HG02623 (cell line): Measurements from ENCODE around the gene LRRC7.

Experiments
- ATAC-seq: cut with Tn5 transposase; IDR thresholded peaks from one replicate; pipeline ENCODE4 v1.9.1; 2021; ENCODE audit warnings: moderate library complexity; ENCODE audit not compliant: unreplicated experiment

LRRC7 gene

DNA sequence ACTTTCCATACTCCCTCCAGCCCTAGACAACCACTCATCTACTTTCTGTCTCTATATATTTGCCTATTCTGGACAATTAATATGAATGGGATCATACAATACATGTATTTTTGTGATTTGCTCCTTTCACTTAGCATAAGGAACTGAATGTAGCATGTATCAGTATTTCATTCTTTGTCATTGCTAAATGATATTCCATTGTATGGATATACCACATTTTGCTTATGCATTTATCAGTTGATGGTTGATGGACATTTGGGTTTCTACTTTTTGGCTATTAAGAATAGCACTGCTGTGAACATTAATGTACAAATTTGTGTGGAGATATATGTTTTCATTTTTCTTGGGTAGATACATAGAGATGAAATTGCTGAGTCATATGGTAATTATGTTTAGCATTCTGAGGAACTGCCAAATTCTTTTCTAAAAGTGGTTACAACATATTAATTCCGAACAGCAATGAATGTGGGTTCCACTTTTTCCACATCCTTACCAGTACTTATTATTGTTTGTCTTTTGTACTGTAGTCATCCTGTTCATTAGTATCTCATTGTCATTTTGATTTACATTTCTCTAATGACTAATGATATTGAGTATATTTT is 516.7 kb downstream of the LRRC7 start:
- ATAC-seq = no peak

GRCh38 chr1:70085521-70085920 is 517.8 kb downstream of the LRRC7 start:
- ATAC-seq = no peak

GRCh38 chr1:70086897-70087296 is 519.2 kb downstream of the LRRC7 start:
- no peak for ATAC-seq

DNA sequence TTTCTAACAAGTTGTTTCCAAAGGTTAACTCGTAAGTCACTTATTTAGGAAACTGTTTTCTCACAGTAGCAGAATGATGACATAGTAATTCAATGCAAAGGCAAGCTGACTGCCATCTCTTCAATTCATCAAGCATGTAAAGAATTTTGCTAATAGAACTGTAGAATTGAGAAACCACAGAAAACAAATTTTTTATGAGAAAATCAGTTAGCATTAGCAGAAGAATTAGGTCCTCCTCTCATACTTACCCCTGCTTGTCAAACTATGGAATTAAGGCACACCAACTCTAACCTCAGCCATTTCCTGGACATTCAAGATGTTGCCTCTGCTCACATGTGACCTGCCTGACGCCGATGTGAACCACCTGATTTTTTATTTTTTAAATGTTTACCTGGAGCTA is 522.4 kb downstream of the LRRC7 start:
- no peak for ATAC-seq

- no peak for ATAC-seq
Measured at GRCh38 chr1:70090875-70091274, 523.2 kb downstream of the LRRC7 start.

DNA sequence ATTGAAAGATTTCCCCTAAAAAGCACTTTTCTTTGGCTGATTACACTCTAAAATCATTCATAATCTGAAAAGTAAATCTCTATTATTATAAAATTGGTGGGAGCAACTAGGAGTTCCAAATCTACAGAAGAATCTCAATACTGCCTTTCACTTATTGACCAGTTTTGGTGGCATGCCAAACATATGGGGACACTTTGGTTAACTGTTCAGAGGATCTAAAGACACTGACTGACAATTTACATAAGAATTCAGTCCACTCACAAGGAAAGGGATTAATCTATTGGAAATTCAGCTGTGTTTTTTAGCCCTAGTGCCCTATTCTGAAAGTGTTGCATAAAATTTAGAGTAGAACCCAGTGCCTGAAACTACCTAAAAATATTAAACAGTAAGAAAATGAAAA is 524.1 kb downstream of the LRRC7 start:
- ATAC-seq = no peak

GRCh38 chr1:70092526-70092925 is 524.8 kb downstream of the LRRC7 start:
- ATAC-seq = no peak

GRCh38 chr1:70093250-70093975 is 525.7 kb downstream of the LRRC7 start:
- ATAC-seq = no peak

GRCh38 chr1:70101231-70101630 is 533.5 kb downstream of the LRRC7 start:
- ATAC-seq = no peak

DNA sequence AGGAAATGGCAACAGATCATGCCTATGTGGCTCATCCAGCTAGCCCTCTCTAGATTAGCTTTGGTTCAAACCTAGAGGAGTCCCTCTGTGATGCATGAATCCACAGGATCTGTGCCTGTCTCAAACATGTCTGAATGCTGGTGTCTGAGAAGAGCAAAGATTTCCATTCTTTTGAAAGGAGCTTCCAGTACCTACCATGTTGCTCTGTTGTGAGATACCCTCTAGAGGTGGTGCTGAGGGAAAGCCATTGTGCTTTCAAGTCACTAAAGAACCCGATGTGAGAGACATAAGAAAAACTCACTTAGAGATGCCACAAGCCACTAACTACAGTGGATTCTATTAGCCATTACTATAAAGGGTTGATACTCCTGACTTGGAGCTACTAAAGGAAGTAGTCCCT is 534.1 kb downstream of the LRRC7 start:
- no peak for ATAC-seq

DNA sequence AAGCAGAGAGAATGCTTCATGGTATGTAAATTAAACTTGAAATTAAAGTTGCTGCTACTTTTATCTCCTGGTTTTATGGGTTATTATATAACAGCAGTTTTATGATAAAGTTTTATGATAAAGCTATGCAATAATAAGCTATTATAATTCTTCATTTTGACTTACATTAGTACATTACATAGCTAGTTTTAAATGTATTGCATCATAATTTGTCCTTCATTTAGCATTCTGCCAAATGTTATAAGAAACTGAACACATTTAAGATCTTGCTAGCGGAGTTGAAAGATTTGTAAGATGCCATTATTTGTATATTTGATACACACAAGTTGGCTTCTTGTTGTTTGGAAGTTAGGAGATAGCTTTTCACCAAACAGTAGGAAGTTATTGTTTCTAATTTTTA is 536.0 kb downstream of the LRRC7 start:
- ATAC-seq = no peak

- no peak for ATAC-seq
Measured at GRCh38 chr1:70109241-70109640, 541.5 kb downstream of the LRRC7 start.

DNA sequence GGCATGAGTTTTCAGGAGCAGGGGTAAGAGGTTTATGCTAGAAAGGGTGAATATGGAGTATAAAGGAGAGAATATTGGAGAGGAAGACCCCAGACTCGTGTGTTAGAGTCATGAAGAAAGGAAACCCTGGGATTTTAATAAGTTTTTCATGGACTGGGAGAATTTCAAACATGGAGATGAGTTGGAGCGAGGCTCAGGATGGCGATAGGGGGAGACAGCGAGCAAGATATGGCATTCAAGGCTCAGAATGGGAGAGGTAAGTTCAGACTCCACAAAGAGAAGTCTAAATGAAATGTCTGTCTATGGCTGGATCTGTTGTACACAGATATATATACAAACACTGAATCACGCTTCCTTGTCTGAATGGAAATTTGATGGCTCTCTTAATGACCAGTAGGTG is 545.1 kb downstream of the LRRC7 start:
- ATAC-seq = no peak

- ATAC-seq = no peak
Measured at GRCh38 chr1:70115315-70115714, 547.6 kb downstream of the LRRC7 start.

- no peak for ATAC-seq
Measured at GRCh38 chr1:70117046-70117445, 549.3 kb downstream of the LRRC7 start.

DNA sequence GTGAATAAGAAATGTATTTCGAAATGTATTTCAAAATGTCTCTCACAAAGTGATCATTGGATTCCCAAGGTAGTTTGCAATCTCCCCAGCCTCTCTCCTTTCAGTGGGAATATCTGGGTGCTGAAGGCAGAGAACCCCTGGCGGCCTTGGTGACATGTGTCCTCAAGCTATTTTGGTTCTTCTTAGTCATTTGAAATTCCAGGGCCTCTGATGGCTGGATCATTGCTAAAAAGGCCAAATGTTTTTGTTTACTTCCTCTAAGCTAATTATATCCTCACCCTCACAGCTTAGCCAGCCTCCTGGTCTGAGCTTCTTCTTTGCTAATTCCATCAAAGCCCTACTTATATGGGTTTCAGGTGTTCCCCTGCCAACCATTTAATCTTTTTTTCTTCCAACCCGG is 566.4 kb downstream of the LRRC7 start:
- ATAC-seq = no peak

DNA sequence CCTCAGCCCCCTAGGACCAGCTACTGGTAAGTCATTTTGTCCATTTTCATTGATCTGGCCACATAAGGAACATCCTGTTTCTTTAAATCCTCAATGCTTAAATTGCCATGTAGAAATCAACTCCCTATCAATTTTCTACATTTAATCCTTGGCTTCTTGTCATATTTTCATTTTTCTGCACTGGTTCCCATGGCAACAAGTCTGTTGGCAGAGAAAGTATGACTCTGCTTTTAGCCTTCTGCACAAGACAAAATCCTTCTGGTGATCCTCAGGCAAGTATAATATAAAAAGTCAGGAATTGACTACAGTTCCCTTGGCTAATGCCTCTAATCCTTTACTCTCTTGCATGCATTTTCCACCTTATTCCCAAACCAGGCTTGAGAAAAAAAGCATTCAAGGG is 572.6 kb downstream of the LRRC7 start:
- no peak for ATAC-seq

GRCh38 chr1:70140894-70141293 is 573.2 kb downstream of the LRRC7 start:
- no peak for ATAC-seq

DNA sequence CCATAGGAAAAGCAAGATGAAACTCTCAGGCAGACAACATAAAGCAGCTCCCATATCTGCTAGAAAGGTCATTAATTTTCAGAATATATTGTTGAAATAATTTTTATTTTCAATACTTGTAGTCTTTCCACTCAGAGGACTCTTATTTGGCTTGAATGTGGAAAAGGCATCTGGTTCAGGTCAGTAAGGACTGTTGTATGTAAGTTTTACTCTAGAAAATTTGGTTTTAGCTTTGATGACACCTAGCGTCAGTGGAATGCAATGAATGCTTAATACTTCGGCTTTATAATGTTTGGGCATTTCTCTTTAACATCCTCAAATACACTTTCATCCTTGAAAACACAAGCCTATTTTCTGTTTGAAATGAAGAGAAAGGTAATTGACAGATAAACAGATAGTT is 574.4 kb downstream of the LRRC7 start:
- ATAC-seq = no peak

DNA sequence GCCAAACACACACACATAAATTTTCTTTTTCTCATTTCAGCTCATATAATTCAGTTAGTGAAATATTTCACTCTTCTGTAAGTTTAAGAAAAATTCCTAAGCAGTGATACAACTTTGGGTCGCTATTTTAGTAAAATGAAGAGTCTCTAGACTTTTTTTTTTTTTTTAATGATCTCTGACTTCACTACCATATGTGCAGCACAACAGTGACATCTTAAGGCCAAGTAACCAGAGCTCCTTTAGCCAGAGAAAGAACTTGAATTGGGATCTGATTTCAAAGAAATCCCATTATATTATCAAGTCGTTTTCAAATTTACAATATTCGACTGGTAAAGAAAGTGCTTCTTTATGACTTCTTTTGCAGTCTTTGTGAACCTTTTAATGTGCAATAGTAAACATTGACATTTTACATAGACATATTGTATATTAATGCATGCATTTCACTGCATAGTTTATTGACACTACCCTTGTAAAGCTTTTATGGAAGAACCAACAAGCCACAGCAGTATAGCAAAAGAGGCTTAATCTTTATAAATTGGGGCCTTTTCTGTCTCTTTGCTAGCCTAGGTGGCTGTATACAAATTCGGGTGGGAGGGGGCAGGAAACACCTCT is 575.4 kb downstream of the LRRC7 start:
- no peak for ATAC-seq

DNA sequence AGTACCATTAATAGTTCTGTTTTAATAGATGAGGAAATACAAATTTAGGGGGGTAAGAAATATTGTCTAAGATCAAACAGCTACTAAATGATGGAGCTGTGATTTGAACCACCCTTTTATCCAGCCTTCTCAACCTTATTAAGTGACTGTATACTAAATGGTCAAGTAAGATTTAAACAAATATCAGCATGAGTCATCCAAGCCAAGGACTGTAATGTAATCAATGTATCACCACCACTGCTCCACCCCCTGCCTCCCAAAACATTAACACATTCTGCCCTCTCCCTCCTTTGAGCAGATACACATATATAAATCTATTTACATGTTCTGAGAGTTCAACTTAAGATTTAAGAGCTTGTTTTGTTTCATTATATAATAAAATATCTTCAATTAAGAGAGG is 578.8 kb downstream of the LRRC7 start:
- no peak for ATAC-seq

DNA sequence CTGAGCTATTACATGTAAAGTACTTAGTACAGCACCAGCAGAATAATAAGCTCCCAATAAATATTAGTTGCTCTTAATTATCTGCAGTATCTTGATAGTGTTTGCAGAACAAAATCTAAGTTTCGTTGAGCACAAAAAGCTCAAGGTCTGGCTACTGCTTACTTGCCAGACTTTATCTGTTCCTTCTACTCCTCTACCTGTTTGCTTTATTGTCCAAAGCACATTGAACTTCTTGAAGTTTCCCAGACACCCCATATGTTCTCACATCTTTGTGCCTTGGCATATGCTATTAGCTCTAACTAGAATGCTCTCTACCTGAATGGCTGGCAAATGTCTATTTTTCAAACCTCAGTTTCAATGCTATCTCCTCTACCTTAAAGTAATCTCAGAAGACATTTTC is 582.7 kb downstream of the LRRC7 start:
- ATAC-seq = no peak

DNA sequence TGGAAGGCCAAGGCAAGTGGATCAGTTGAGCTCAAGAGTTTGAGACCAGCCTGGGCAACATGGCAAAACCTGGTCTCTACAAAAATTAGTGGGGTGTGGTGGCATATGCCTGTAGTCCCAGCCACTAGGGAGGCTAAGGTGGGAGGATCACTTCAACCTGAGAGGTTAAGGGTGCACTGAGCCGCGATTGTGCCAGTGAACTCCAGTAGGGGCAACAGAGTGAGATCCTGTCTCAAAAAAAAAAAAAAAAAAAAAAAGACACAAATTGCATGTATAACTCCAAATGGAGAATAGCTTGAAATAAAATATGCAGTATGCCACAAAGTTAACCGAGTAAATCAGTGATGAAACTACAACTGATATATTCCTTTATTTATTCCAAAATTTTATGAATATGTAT is 586.0 kb downstream of the LRRC7 start:
- ATAC-seq = no peak
